Stimulated activated CD4-positive, alpha-beta T cell treated with anti-CD3 and anti-CD28 coated beads, Interleukin-4, amount 100 ng/mL, for 1 hour (primary cell): ENCODE measurements around the gene TCF7.

Source experiments
- DNase-seq: peaks from one replicate; pipeline ENCODE4 v3.0.0-alpha.2; 2020

Gene TCF7

DNA sequence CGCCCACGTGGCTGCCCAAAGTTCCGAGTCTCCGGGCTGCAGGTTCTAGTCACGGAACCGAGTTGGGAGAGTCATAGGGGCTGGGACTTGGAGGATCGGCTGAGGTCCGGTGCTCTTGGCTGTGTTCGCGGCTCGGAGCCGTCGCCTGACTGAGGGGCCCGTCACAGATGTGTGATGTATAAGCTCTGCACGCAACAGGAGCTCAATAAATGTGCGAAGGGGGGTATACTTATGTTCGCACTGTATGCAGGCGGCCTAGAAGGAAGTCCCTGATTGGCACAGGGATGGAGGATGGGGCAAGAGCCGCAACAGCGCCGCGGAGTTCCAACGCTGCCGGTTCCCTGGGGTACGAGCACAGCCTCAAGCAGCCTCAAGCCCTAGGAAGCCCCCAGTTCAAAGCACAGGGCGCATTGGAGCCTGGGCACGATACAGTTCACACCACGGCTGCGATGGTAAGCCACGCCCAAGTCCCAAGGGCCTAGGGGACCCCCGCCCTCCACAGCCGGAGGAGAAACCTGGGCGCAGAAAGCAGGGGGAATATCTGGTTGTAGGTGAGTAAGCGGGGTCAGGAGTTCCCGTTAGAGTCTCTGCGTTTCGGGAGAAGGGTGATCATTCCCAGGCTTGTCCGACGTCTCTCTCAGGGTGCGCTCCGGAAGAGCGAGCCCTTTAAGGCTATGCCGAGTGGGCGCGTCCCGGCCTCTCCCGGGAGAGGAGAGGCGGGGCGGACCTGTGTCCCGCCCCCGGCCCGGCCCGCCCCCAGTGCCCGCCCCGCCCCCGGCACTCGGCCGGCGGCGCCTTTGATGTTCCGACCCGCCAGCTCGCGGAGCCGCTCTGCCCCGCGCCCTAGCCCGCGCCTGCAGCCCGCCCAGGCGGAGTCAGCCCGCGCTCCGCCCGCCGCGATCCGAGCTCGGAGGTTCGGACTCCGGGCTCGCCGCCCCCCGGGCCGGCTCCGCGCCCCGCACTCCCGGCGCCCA is at the start of gene TCF7:
Gene TCF7 (plus strand): TSS at position 780 of the 974 bp plus-strand sequence. CDS start 226 bp downstream, outside the sequence.
- peak; percentile 75 for DNase-seq

GRCh38 chr5:134069553-134069952 is 44.9 kb upstream of the TCF7 start:
- no peak for DNase-seq

- peak; percentile 49 for DNase-seq
These were observed 43.5 kb upstream of the TCF7 start for GRCh38 chr5:134070725-134071613.

DNA sequence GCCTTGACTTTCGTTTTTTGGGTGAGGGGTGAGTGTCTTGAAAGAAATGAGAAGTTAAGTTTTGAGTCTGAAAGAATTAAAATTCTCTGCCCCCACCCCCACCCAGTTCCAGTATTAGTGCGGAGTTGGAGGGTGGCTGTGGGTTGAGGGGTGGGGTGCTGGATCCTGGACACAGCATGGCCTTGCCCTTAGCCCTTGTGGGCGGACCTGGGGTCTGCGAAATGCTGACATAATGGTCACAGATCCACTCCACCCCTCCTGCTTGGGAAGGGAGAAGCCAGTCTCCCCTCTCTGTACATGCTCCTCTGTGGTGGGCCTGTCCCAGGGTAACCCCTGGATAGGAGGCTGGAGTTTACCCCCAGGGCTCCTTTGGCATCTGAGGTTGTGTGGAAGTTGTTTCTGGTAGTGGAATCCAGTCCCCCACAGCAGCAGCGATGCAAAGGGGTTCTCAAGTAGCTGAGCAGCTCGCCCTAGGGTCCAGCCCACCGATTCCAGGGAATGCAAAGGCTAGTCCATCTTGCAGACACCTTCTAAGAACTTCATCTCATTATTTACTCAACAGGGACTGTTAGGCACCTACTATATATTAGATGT is 42.8 kb upstream of the TCF7 start:
- peak; percentile 37 for DNase-seq

DNA sequence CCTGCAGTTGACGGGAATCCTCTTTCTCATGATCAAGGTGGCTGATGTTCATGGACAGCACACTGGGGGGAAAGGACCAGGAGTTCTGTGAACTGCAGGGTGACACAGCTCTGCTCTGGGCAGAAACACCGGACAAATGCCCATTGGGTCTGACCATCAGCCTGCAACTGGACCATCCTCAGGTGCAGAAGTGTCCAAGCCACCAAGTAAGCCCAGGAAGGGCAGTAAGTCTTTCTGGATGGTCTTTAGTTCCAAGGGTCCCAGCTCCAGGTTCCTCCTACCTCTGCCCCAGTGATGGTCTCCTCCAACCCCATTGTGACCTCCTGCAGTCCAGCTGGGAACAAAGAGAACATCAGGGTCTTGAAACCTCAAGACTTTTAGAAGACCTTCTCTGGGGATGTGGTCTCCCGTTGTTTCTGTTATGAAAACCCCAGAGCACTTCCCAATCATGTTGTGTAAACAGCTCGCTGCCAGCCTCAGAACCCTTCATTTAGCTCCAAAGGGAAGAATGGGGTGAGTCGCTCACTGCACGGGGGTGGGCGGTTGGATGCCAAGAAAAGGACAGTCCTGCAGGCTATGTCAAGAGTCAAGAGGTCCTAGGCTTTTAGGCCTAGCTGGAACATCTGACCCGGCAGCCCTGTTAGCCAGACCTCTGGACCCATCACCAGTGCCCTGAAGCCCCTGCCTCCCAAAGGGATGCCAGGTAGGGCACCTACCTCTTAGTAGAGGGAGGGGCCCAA is 41.8 kb upstream of the TCF7 start:
- DNase-seq: no peak

DNA sequence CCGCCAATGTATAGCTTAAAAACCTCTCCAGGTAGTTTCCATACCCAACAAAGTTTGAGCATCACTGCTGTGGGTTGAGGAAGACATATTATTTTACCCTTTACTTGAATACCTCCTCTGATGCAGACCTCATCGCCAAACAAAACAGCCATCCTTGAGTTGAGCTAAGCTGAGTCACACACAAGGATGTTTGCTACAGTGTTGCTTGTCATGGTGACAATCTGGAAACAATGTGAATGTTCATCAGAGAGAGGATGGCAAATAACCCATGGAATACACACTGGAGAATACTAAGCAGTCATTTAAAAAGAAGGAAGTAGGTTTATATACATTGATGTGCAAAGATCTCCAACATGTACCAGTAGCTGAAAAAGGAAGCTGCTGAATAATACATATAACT is 41.1 kb upstream of the TCF7 start:
- DNase-seq: no peak

GRCh38 chr5:134075102-134075501 is 39.4 kb upstream of the TCF7 start:
- DNase-seq: no peak

DNA sequence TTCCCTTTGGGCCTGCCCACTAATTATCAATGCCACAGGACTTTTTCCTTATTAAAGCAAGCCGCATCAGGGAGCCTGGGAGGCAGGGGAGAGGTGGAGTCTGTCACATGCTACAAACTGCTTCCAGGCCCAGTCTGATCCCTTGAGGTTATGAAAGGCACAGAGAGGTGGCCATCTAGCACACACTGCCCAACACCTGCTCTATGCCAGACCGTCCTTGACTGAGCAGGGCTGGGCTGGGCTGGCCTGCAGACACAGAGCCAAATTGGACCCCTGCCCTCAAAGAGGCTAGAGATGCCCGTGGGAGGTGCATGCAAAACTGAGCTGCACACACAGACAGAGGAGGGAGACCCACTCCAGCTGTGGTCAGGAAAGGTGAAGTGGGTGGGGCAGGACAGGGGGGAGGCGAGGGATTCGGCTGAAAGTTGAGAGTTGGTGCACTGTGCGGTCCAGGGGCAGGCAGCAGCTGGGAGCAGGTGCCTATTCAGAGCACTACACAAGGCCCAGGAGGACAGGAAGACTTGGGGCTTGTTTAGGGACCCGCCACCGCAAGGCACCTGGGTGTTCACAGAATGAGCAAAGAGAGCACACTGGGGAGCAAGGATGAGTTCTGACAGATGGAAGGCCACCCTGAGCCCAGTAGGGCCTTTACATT is 36.4 kb upstream of the TCF7 start:
- DNase-seq: peak; percentile 23

GRCh38 chr5:134079748-134080581 is 34.5 kb upstream of the TCF7 start:
- peak; percentile 72 for DNase-seq

- no peak for DNase-seq
These were observed 32.1 kb upstream of the TCF7 start for GRCh38 chr5:134082264-134082992.

DNA sequence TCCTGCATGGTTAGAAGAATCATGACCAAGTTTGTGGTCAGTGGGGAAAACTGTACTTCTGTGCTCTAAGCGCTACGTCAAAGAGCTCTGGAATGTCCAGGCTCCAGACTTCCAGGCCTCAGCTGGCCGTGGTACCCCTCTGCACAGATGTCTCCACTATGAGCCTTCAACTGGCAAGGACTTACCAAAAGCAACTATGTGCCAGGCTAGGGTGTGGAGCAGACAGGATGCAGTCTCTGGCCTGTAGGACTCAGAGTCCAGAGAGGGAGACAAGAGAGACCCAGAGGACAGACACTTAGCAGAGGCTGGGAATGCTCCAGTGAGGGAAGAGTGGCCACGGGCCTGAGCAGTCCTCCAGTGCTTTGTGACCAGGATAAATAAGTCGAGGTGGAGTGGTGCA is 31.0 kb upstream of the TCF7 start:
- no peak for DNase-seq

DNA sequence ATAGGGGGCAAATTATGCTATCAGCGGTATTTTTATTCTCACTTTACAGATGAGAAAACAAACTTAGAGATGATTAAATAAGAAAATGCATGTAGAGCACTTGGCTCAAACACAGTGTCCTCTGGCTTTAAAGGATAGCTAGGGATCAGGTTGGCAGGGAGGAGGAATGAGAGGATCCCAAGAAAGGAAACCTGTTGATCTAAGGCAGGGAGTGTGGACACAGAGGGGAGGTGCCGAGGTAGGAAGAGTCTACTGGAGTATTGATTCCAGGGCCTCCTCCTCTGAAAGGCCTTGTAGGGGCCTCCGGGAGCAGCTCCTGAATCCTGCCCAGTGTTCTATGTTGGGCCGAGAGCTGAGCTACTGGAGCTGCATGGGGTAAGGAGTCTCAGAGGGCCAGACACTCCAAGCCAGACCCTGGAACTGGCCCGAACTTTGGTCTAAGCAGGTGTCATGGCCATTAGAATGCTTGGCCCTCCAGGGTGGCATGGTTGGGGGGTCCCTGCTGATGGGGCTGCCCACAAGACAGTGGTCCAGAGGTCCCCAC is 30.4 kb upstream of the TCF7 start:
- DNase-seq: no peak

- no peak for DNase-seq
These were observed 29.9 kb upstream of the TCF7 start for GRCh38 chr5:134084570-134084969.

DNA sequence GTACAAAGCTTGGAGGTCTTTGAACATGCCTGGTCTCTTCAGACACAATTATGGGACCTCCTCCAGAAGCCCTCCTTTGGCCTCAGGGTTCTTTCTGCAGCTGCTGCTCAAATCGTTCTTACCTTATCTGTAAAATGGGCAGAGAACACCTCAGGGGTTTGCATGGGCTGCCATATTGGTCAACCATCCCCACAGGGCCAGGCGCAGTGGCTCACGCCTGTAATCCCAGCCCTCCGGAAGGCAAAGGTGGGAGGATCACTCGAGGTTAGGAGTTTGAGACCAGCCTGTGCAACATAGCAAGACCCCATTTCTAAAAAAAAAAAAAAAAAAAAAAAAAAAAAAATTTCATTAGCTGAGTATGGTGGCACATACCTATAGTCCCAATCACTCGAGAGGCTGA is 29.1 kb upstream of the TCF7 start:
- DNase-seq: no peak

GRCh38 chr5:134086225-134086942 is 28.1 kb upstream of the TCF7 start:
- no peak for DNase-seq

DNA sequence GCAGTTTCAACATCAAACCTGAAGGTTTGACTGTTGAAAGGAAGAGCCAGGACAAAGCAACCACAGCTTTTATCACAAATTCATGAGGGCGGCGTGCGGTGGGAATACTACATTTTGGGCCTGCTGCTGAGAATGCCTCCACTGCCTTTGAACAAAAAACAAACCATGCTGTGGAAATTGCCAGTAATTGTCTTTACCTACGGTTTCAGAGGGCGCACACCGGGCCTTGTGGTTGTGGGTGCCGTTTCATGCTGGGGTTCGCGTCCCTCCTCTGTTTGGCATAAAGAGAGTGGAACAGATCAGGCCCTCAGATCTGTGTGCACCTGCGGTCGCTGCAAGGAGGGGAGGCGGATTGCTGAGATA is 27.6 kb upstream of the TCF7 start:
- DNase-seq: peak; percentile 73

- DNase-seq: no peak
These were observed 26.2 kb upstream of the TCF7 start for GRCh38 chr5:134088291-134088690.

- no peak for DNase-seq
These were observed 25.4 kb upstream of the TCF7 start for GRCh38 chr5:134088994-134089560.

- DNase-seq: peak; percentile 53
These were observed 24.0 kb upstream of the TCF7 start for GRCh38 chr5:134090522-134090921.
